ENCODE results near the gene WDFY3. TPM values are rescaled to one million over a fixed set of nuclear protein-coding genes. Genes with fewer than 3 reads are reported as not detected.

Gene WDFY3
- polyA plus RNA-seq, 1 donor (not counting 4 experiments of a cell fraction or from before 2014, with no cell fraction given): 28.5 TPM

GRCh38 chr4:84964995-84965552 is 1.4 kb downstream of the WDFY3 start:
- DNase-seq (ENCODE audit: low read depth, low spot score): no peak
- Histone ChIP-seq H3K27me3 (ENCODE audit: control insufficient read depth, extremely low read depth, insufficient read depth, low read length) (no peaks in the 10 kb centered on the region), H3K9ac (ENCODE audit: control insufficient read depth, extremely low read depth, insufficient read depth, low read length) (peak overlapping the region; percentile 89), H3K36me3 (ENCODE audit: control insufficient read depth in 2 of 2, extremely low read depth in 1 of 2, insufficient read depth in 2 of 2, low read length in 2 of 2) (no peaks in the 10 kb centered on the region), H3K9me3 (ENCODE audit: control insufficient read depth, low read depth, low read length) (no peaks in the 10 kb centered on the region), H3K27ac (ENCODE audit: control insufficient read depth, insufficient read depth, low read length) (peak overlapping the region; percentile 72), H3K4me1 (ENCODE audit: control insufficient read depth, extremely low read depth, insufficient read depth, low read length) (peaks cover 9% of the 10 kb centered on the region), H3K4me2 (ENCODE audit: control insufficient read depth, extremely low read depth, insufficient read depth, low read depth, low read length) (peak overlapping the region; percentile 99), H3K4me3 (ENCODE audit: control insufficient read depth in 2 of 3, extremely low read depth in 1 of 3, insufficient read depth in 2 of 3, low read depth in 1 of 3, low read length in 3 of 3) (peak overlapping the region; percentile 90 to 95 (median 93)), H3K9me1 (ENCODE audit: control insufficient read depth, extremely low read depth, insufficient read depth, low read length) (no peaks in the 10 kb centered on the region), H3K79me2 (ENCODE audit: control insufficient read depth, insufficient read depth, low read length) (peaks cover 60% of the 10 kb centered on the region), H4K20me1 (ENCODE audit: control insufficient read depth, extremely low read depth, insufficient read depth, low read length) (no peaks in the 10 kb centered on the region), H2AFZ (ENCODE audit: control insufficient read depth, low read length) (peak overlapping the region; percentile 70)
- no peak for FAIRE-seq
- dilution Hi-C loops (cut with MboI; ENCODE audit: extremely low pct_ligation_motif_present, low sequenced_read_pairs): no loop called here
- no peak for TF ChIP-seq EZH2 (IDR thresholded peaks at IDR 0.05; ENCODE audit: low read length)
- TF ChIP-seq, protein P1, sequence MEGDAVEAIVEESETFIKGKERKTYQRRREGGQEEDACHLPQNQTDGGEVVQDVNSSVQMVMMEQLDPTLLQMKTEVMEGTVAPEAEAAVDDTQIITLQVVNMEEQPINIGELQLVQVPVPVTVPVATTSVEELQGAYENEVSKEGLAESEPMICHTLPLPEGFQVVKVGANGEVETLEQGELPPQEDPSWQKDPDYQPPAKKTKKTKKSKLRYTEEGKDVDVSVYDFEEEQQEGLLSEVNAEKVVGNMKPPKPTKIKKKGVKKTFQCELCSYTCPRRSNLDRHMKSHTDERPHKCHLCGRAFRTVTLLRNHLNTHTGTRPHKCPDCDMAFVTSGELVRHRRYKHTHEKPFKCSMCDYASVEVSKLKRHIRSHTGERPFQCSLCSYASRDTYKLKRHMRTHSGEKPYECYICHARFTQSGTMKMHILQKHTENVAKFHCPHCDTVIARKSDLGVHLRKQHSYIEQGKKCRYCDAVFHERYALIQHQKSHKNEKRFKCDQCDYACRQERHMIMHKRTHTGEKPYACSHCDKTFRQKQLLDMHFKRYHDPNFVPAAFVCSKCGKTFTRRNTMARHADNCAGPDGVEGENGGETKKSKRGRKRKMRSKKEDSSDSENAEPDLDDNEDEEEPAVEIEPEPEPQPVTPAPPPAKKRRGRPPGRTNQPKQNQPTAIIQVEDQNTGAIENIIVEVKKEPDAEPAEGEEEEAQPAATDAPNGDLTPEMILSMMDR (optimal IDR thresholded peaks at IDR 0.05 in 1 of 3, IDR thresholded peaks at IDR 0.05 in 1 of 3, conservative IDR thresholded peaks at IDR 0.05 in 1 of 3; ENCODE audit: extremely low read depth in 1 of 3, insufficient read depth in 2 of 3, low read length in 3 of 3): no peak

GRCh38 chr4:84962102-84962501 is 4.4 kb downstream of the WDFY3 start:
- Histone ChIP-seq H2AFZ (ENCODE audit: control insufficient read depth, low read length) (no peak overlapping the region), H3K9ac (ENCODE audit: control insufficient read depth, extremely low read depth, insufficient read depth, low read length) (no peak overlapping the region), H3K27ac (ENCODE audit: control insufficient read depth, insufficient read depth, low read length) (no peak overlapping the region), H3K27me3 (ENCODE audit: control insufficient read depth, extremely low read depth, insufficient read depth, low read length) (no peaks in the 10 kb centered on the region), H3K9me3 (ENCODE audit: control insufficient read depth, low read depth, low read length) (no peaks in the 10 kb centered on the region), H3K9me1 (ENCODE audit: control insufficient read depth, extremely low read depth, insufficient read depth, low read length) (peaks cover 3% of the 10 kb centered on the region), H3K79me2 (ENCODE audit: control insufficient read depth, insufficient read depth, low read length) (peaks cover 88% of the 10 kb centered on the region), H3K4me3 (ENCODE audit: control insufficient read depth in 2 of 3, extremely low read depth in 1 of 3, insufficient read depth in 2 of 3, low read depth in 1 of 3, low read length in 3 of 3) (no peak overlapping the region), H4K20me1 (ENCODE audit: control insufficient read depth, extremely low read depth, insufficient read depth, low read length) (no peaks in the 10 kb centered on the region), H3K4me1 (ENCODE audit: control insufficient read depth, extremely low read depth, insufficient read depth, low read length) (peaks cover 5% of the 10 kb centered on the region), H3K36me3 (ENCODE audit: control insufficient read depth in 2 of 2, extremely low read depth in 1 of 2, insufficient read depth in 2 of 2, low read length in 2 of 2) (no peaks in the 10 kb centered on the region), H3K4me2 (ENCODE audit: control insufficient read depth, extremely low read depth, insufficient read depth, low read depth, low read length) (no peak overlapping the region)
- dilution Hi-C loops (cut with MboI; ENCODE audit: extremely low pct_ligation_motif_present, low sequenced_read_pairs): no loop called here
- TF ChIP-seq, protein P1 (optimal IDR thresholded peaks at IDR 0.05 in 1 of 3, IDR thresholded peaks at IDR 0.05 in 1 of 3, conservative IDR thresholded peaks at IDR 0.05 in 1 of 3; ENCODE audit: extremely low read depth in 1 of 3, insufficient read depth in 2 of 3, low read length in 3 of 3): no peak
- no peak for TF ChIP-seq EZH2 (IDR thresholded peaks at IDR 0.05; ENCODE audit: low read length)
- DNase-seq (ENCODE audit: low read depth, low spot score) (no peak), FAIRE-seq (no peak)
